CD4-positive, alpha-beta T cell (primary cell): ENCODE results near the gene FAM124A. TPM values are rescaled to one million over a fixed set of nuclear protein-coding genes. Genes with fewer than 3 reads are reported as not detected.

Experiments used
- ATAC-seq: fragments of 200-7000 bp; cut with Tn5 transposase; one replicate; pipeline ENCODE4 v1.10.0; 2022; ENCODE audit warnings: mild to moderate bottlenecking; ENCODE audit not compliant: poor library complexity
- CTCF ChIA-PET: fragments of 350-600 bp; sonication (Branson Sonifier 250); formaldehyde crosslinking; loops from one replicate; lab custom pipeline; 2021; ENCODE audit warnings: antibody characterized with exemption, inconsistent platforms; lab: Charles Lee
- POLR2A ChIA-PET: fragments of 350-600 bp; sonication (Branson Sonifier 250); formaldehyde crosslinking; loops from one replicate; lab custom pipeline; 2021; ENCODE audit warnings: antibody characterized with exemption, inconsistent platforms; lab: Charles Lee
- DNase-seq, 14 experiments: peaks; one replicate each; pipeline ENCODE4 v3.0.0-alpha.2; 2013 to 2020; ENCODE audit warnings: mixed read lengths in 2 of 14
- H3K27ac ChIP-seq, 2 donors: one replicate each; pipeline versions ENCODE4 v1.5.1 to v1.7.0; 2013; ENCODE audit warnings: low read length in 2 of 2, low read depth in 1 of 2, mild to moderate bottlenecking in 1 of 2
- H3K27me3 ChIP-seq, 2 experiments: 1 replicate in 1 of 2; 2 replicates in 1 of 2; pipeline versions ENCODE4 v1.6.1 to v1.7.0; 2013; ENCODE audit warnings: low read length in 2 of 2, control low read depth in 1 of 2, mild to moderate bottlenecking in 1 of 2, moderate library complexity in 1 of 2; ENCODE audit not compliant: insufficient read depth in 2 of 2, control insufficient read depth in 1 of 2
- H3K36me3 ChIP-seq: one replicate; pipeline ENCODE4 v1.6.1; 2013; ENCODE audit warnings: low read length, control low read depth; ENCODE audit not compliant: insufficient read depth
- H3K4me1 ChIP-seq: one replicate; pipeline ENCODE4 v1.6.1; 2013; ENCODE audit warnings: low read length, control low read depth; ENCODE audit not compliant: insufficient read depth
- H3K4me3 ChIP-seq: one replicate; pipeline ENCODE4 v1.5.1; 2013; ENCODE audit warnings: mild to moderate bottlenecking, low read length, moderate library complexity
- H3K9me3 ChIP-seq, 2 experiments: 1 replicate in 1 of 2; 2 replicates in 1 of 2; pipeline versions ENCODE4 v1.6.1 to v1.7.0; 2013; ENCODE audit warnings: low read length in 2 of 2, mild to moderate bottlenecking in 2 of 2, control low read depth in 1 of 2, moderate library complexity in 1 of 2; ENCODE audit not compliant: control insufficient read depth in 1 of 2, insufficient read depth in 1 of 2
- H3K27ac Mint-ChIP-seq: one replicate; pipeline ENCODE4 v1.8.0; 2020; ENCODE audit warnings: mixed read lengths
- H3K27me3 Mint-ChIP-seq: one replicate; pipeline ENCODE4 v1.8.0; 2021; ENCODE audit warnings: mixed read lengths
- H3K36me3 Mint-ChIP-seq: one replicate; pipeline ENCODE4 v1.8.0; 2021; ENCODE audit warnings: low read depth, mixed read lengths
- H3K4me1 Mint-ChIP-seq: one replicate; pipeline ENCODE4 v1.8.0; 2021; ENCODE audit warnings: low read depth, mixed read lengths
- H3K4me3 Mint-ChIP-seq: one replicate; pipeline ENCODE4 v1.8.0; 2020; ENCODE audit warnings: mild to moderate bottlenecking, mixed read lengths
- H3K9me3 Mint-ChIP-seq: one replicate; pipeline ENCODE4 v1.8.0; 2020; ENCODE audit warnings: mixed read lengths
- CTCF ChIP-seq: fragments of 200-600 bp; IDR thresholded peaks from one replicate; pipeline ENCODE4 v1.8.0; 2022; ENCODE audit warnings: antibody characterized with exemption, mild to moderate bottlenecking
- intact Hi-C, 2 experiments: fragments of 100-400 bp; cut with DNase I in 1 of 2; cut with micrococcal nuclease in 1 of 2; formaldehyde crosslinking; loops; one replicate each; pipeline versions ENCODE4 v1.15.1 to v1.9.0; 2023 to 2025; cut with DNase I, micrococcal nuclease
- total RNA-seq, 174 experiments: library from RNA in 2 of 174; stranded (reverse) in 2 of 174; gene quantifications; one replicate each; pipeline ENCODE4 v1.2.3 and lab custom pipeline; 2021 to 2026

The FAM124A gene
- total RNA-seq, 2 experiments from 2014 or later: not detected

- CTCF ChIA-PET: interaction anchor here (1.2 kb wide), 1 partner anchor 9 kb away, joined by 3 read pairs; no protein-coding TSS in a partner anchor
- Histone ChIP-seq H3K9me3 (peaks cover 0 to 3% of the 10 kb centered on the region in 2 experiments), H3K27ac (no peak overlapping the region), H3K4me1 (no peaks in the 10 kb centered on the region), H3K4me3 (no peak overlapping the region), H3K27me3 (peaks cover 0 to 5% of the 10 kb centered on the region in 2 experiments), H3K36me3 (no peaks in the 10 kb centered on the region)
- intact Hi-C loops: no loop called here
- no peak for DNase-seq
- no peak overlapping the region for H3K27ac Mint-ChIP-seq
- H3K36me3 Mint-ChIP-seq: no peaks in the 10 kb centered on the region
- POLR2A ChIA-PET: interaction anchor here (1.3 kb wide), 1 partner anchor 10 kb away, joined by 3 read pairs; no protein-coding TSS in a partner anchor
- no peaks in the 10 kb centered on the region for H3K4me1 Mint-ChIP-seq
- peaks cover 6% of the 10 kb centered on the region for H3K27me3 Mint-ChIP-seq
- no peak overlapping the region for H3K4me3 Mint-ChIP-seq
- no peak for TF ChIP-seq CTCF
- no peak for ATAC-seq
- no peaks in the 10 kb centered on the region for H3K9me3 Mint-ChIP-seq
These were observed 24.4 kb downstream of the FAM124A start for GRCh38 chr13:51246418-51247277.

GRCh38 chr13:51249255-51249654 lies 27.1 kb downstream of the FAM124A start:
- Histone ChIP-seq H3K4me3 (no peak overlapping the region), H3K27me3 (peaks cover 0 to 5% of the 10 kb centered on the region in 2 experiments), H3K9me3 (peaks cover 0 to 4% of the 10 kb centered on the region in 2 experiments), H3K36me3 (no peaks in the 10 kb centered on the region), H3K27ac (no peak overlapping the region), H3K4me1 (no peaks in the 10 kb centered on the region)
- intact Hi-C loops: no loop called here
- peaks cover 2% of the 10 kb centered on the region for H3K27me3 Mint-ChIP-seq
- ATAC-seq: no peak
- no peak for DNase-seq
- H3K27ac Mint-ChIP-seq: no peak overlapping the region
- no peak for TF ChIP-seq CTCF
- ChIA-PET POLR2A (no interaction called here), CTCF (no interaction called here)
- no peaks in the 10 kb centered on the region for H3K36me3 Mint-ChIP-seq
- H3K9me3 Mint-ChIP-seq: no peaks in the 10 kb centered on the region
- H3K4me3 Mint-ChIP-seq: no peak overlapping the region
- no peaks in the 10 kb centered on the region for H3K4me1 Mint-ChIP-seq

GRCh38 chr13:51249770-51250741 lies 27.9 kb downstream of the FAM124A start:
- ATAC-seq: no peak
- Mint-ChIP-seq H3K27ac (no peak overlapping the region), H3K36me3 (no peaks in the 10 kb centered on the region), H3K27me3 (no peaks in the 10 kb centered on the region), H3K4me3 (no peak overlapping the region), H3K4me1 (no peaks in the 10 kb centered on the region), H3K9me3 (no peaks in the 10 kb centered on the region)
- DNase-seq: no peak
- CTCF ChIA-PET: no interaction called here
- H3K27me3 ChIP-seq: peaks cover 0 to 5% of the 10 kb centered on the region in 2 experiments
- no peak overlapping the region for H3K4me3 ChIP-seq
- H3K9me3 ChIP-seq: peaks cover 0 to 4% of the 10 kb centered on the region in 2 experiments
- no peak for TF ChIP-seq CTCF
- H3K4me1 ChIP-seq: no peaks in the 10 kb centered on the region
- no peak overlapping the region for H3K27ac ChIP-seq
- no peaks in the 10 kb centered on the region for H3K36me3 ChIP-seq
- intact Hi-C loops: no loop called here
- POLR2A ChIA-PET: no interaction called here
